ENCODE measurements around the gene RPP30.

GRCh38 chr10:90927293-90927692 is 55.5 kb downstream of the RPP30 start:
- TF ChIP-seq CTCF (IDR thresholded peaks at IDR 0.05) (no peak), POLR2A (IDR thresholded peaks at IDR 0.05) (no peak), POLR2AphosphoS5 (IDR thresholded peaks at IDR 0.05) (no peak), EP300 (IDR thresholded peaks at IDR 0.05) (no peak)
